COLO829 (cell line): Measurements from ENCODE around the gene CCDC185.

ENCODE experiments used
- DNase-seq: peaks from one replicate; pipeline ENCODE4 v3.0.0; 2012; ENCODE audit warnings: low spot score

The CCDC185 gene

GRCh38 chr1:223430236-223430635 is 37.0 kb downstream of the CCDC185 start:
- no peak for DNase-seq

GRCh38 chr1:223437151-223437550 is 43.9 kb downstream of the CCDC185 start:
- DNase-seq = peak; percentile 93

- DNase-seq = no peak
Observed at GRCh38 chr1:223443397-223443796, 50.2 kb downstream of the CCDC185 start.

GRCh38 chr1:223444411-223444810 is 51.2 kb downstream of the CCDC185 start:
- DNase-seq = no peak
